Measurements from ENCODE around the gene KSR2.

DNA sequence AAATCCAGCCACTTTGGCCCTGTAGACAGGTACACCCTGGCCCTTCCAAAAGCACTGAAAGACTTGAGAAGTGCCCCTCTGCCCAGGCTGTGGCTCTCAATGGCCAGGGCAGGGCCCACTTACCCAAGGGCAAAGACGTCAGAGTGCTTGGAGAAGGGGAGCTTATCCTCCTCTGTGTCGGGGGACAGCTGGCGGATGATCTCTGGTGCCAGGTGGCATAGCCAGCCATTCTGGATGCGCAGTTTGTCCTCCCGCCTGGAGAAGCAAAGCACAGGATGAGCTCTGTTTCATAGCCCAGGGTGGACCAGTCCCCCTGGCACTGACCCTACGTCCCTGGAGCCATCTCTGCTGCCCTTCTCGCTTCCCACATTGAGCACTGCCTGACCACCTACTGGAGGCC, 492.4 kb downstream of the KSR2 start:
- no peak for TF ChIP-seq GATA2 (IDR thresholded peaks at IDR 0.05; ENCODE audit: low read depth, low read length)
- no peak for TF ChIP-seq GATA3 (IDR thresholded peaks at IDR 0.05; ENCODE audit: low read depth, low read length)
